HuH-7.5 (cell line): ENCODE results near the gene EVL.

Experiments
- DNase-seq: peaks from one replicate; pipeline ENCODE4 v3.0.0; 2011; ENCODE audit warnings: low spot score

EVL gene

GRCh38 chr14:100130521-100130920, 65.3 kb downstream of the EVL start:
- DNase-seq = no peak

- no peak for DNase-seq
Observed at GRCh38 chr14:100131181-100131580, 66.0 kb downstream of the EVL start.

GRCh38 chr14:100132161-100132902, 67.1 kb downstream of the EVL start:
- no peak for DNase-seq

- no peak for DNase-seq
Observed at GRCh38 chr14:100132903-100133510, 67.8 kb downstream of the EVL start.

GRCh38 chr14:100134586-100134985, 69.4 kb downstream of the EVL start:
- DNase-seq = no peak

GRCh38 chr14:100135073-100135472, 69.9 kb downstream of the EVL start:
- DNase-seq = no peak

GRCh38 chr14:100135784-100136183, 70.6 kb downstream of the EVL start:
- no peak for DNase-seq

- DNase-seq = no peak
Observed at GRCh38 chr14:100137173-100137572, 72.0 kb downstream of the EVL start.

- DNase-seq = no peak
Observed at GRCh38 chr14:100138082-100138787, 73.0 kb downstream of the EVL start.

- no peak for DNase-seq
Observed at GRCh38 chr14:100138955-100139354, 73.7 kb downstream of the EVL start.

- DNase-seq = no peak
Observed at GRCh38 chr14:100140452-100141078, 75.3 kb downstream of the EVL start.

- DNase-seq = no peak
Observed at GRCh38 chr14:100141098-100141497, 75.9 kb downstream of the EVL start.

GRCh38 chr14:100142073-100143040, 77.1 kb downstream of the EVL start:
- no peak for DNase-seq

GRCh38 chr14:100143523-100143922, 78.3 kb downstream of the EVL start:
- DNase-seq = no peak

GRCh38 chr14:100143934-100144333, 78.7 kb downstream of the EVL start:
- no peak for DNase-seq

GRCh38 chr14:100144645-100144995, 79.4 kb downstream of the EVL start:
- DNase-seq = no peak

GRCh38 chr14:100144996-100145646, 79.9 kb downstream of the EVL start:
- DNase-seq = peak; percentile 52

- DNase-seq = no peak
Observed at GRCh38 chr14:100145682-100146464, 80.7 kb downstream of the EVL start.

GRCh38 chr14:100146531-100147091, 81.4 kb downstream of the EVL start:
- DNase-seq = no peak

- DNase-seq = no peak
Observed at GRCh38 chr14:100147181-100147631, 82.0 kb downstream of the EVL start.
